Mesodermal cell (in vitro differentiated cells): ENCODE measurements around the gene C5orf63.

Experiments
- H3K27ac ChIP-seq: 2 replicates; pipeline ENCODE4 v1.7.0; 2013; ENCODE audit warnings: mild to moderate bottlenecking, low read depth, low read length, moderate library complexity; ENCODE audit not compliant: severe bottlenecking
- H3K36me3 ChIP-seq: 2 replicates; pipeline ENCODE4 v1.7.1; 2013; ENCODE audit warnings: mild to moderate bottlenecking, low read length, moderate library complexity; ENCODE audit not compliant: control insufficient read depth, insufficient read depth
- H3K4me1 ChIP-seq: one replicate; pipeline ENCODE4 v1.7.1; 2013; ENCODE audit warnings: mild to moderate bottlenecking, low read length; ENCODE audit not compliant: insufficient read depth, control insufficient read depth, poor library complexity, severe bottlenecking
- H3K4me3 ChIP-seq: 2 replicates; pipeline ENCODE4 v1.7.0; 2013; ENCODE audit warnings: low read length, control low read depth, mild to moderate bottlenecking; ENCODE audit not compliant: insufficient read depth, poor library complexity, severe bottlenecking; ENCODE audit errors: extremely low read depth
- H3K9me3 ChIP-seq: 2 replicates; pipeline ENCODE4 v1.7.1; 2013; ENCODE audit warnings: mild to moderate bottlenecking, low read length, moderate library complexity; ENCODE audit not compliant: control insufficient read depth
- WGBS, 2 experiments: methylation state at CpG; one replicate each; pipeline ENCODE4 v1.1.5; 2013; ENCODE audit warnings: missing lambda C conversion rate in 2 of 2; ENCODE audit not compliant: insufficient coverage in 2 of 2; 5-methylcytosine and 5-hydroxymethylcytosine counted together

C5orf63 gene

GRCh38 chr5:127074466-127074865, 1.2 kb upstream of the C5orf63 start:
- Histone ChIP-seq H3K4me3 (no peak overlapping the region), H3K27ac (no peak overlapping the region), H3K9me3 (no peaks in the 10 kb centered on the region), H3K4me1 (peaks cover 8% of the 10 kb centered on the region), H3K36me3 (no peaks in the 10 kb centered on the region)
- 95% methylated on average over 3 of the region's 3 CpGs; no CpG with 5 or more reads in 1 of the 2 experiments for WGBS, 2 experiments

GRCh38 chr5:127070243-127070642, 3.1 kb downstream of the C5orf63 start:
- H3K4me3 ChIP-seq = no peak overlapping the region
- no CpG with 5 or more reads among the region's 2 CpGs for WGBS, 2 experiments
- H3K9me3 ChIP-seq = no peaks in the 10 kb centered on the region
- H3K36me3 ChIP-seq = no peaks in the 10 kb centered on the region
- no peak overlapping the region for H3K27ac ChIP-seq
- H3K4me1 ChIP-seq = no peaks in the 10 kb centered on the region

GRCh38 chr5:127068493-127069214, 4.6 kb downstream of the C5orf63 start:
- no peaks in the 10 kb centered on the region for H3K9me3 ChIP-seq
- no peaks in the 10 kb centered on the region for H3K36me3 ChIP-seq
- 100% methylated on average over 1 of the region's 2 CpGs for WGBS, 2 experiments
- no peak overlapping the region for H3K27ac ChIP-seq
- no peak overlapping the region for H3K4me3 ChIP-seq
- H3K4me1 ChIP-seq = no peaks in the 10 kb centered on the region

- Histone ChIP-seq H3K9me3 (no peaks in the 10 kb centered on the region), H3K4me1 (no peaks in the 10 kb centered on the region), H3K27ac (no peak overlapping the region), H3K36me3 (no peaks in the 10 kb centered on the region), H3K4me3 (no peak overlapping the region)
Observed at GRCh38 chr5:127066721-127067120, 6.6 kb downstream of the C5orf63 start.

GRCh38 chr5:127064253-127064840, 9.0 kb downstream of the C5orf63 start:
- H3K27ac ChIP-seq = no peak overlapping the region
- no peaks in the 10 kb centered on the region for H3K4me1 ChIP-seq
- 87 to 90% methylated on average over 3 of the region's 4 CpGs for WGBS, 2 experiments
- no peak overlapping the region for H3K4me3 ChIP-seq
- no peaks in the 10 kb centered on the region for H3K9me3 ChIP-seq
- no peaks in the 10 kb centered on the region for H3K36me3 ChIP-seq

- no peak overlapping the region for H3K4me3 ChIP-seq
- WGBS, 2 experiments = 83% methylated on average over 2 of the region's 2 CpGs
- H3K4me1 ChIP-seq = no peaks in the 10 kb centered on the region
- H3K36me3 ChIP-seq = no peaks in the 10 kb centered on the region
- no peaks in the 10 kb centered on the region for H3K9me3 ChIP-seq
- H3K27ac ChIP-seq = no peak overlapping the region
Observed at GRCh38 chr5:127063257-127063913, 9.9 kb downstream of the C5orf63 start.

- H3K9me3 ChIP-seq = no peaks in the 10 kb centered on the region
- H3K36me3 ChIP-seq = no peaks in the 10 kb centered on the region
- WGBS, 2 experiments = 80% methylated on average over 1 of the region's 1 CpG; no CpG with 5 or more reads in 1 of the 2 experiments
- H3K4me1 ChIP-seq = no peaks in the 10 kb centered on the region
- H3K27ac ChIP-seq = no peak overlapping the region
- no peak overlapping the region for H3K4me3 ChIP-seq
Observed at GRCh38 chr5:127061956-127062355, 11.3 kb downstream of the C5orf63 start.

- H3K9me3 ChIP-seq = no peaks in the 10 kb centered on the region
- no peak overlapping the region for H3K4me3 ChIP-seq
- no CpG with 5 or more reads among the region's 1 CpG for WGBS, 2 experiments
Observed at GRCh38 chr5:127061537-127061936, 11.8 kb downstream of the C5orf63 start.

GRCh38 chr5:127060470-127060985, 12.8 kb downstream of the C5orf63 start:
- Histone ChIP-seq H3K4me3 (no peak overlapping the region), H3K36me3 (no peaks in the 10 kb centered on the region), H3K4me1 (no peaks in the 10 kb centered on the region), H3K27ac (no peak overlapping the region), H3K9me3 (no peaks in the 10 kb centered on the region)
- 80% methylated on average over 1 of the region's 1 CpG for WGBS, 2 experiments

More at GRCh38 chr5:127061537-127061936, 11.8 kb downstream of the C5orf63 start:
- Histone ChIP-seq H3K27ac (no peak overlapping the region), H3K36me3 (no peaks in the 10 kb centered on the region), H3K4me1 (no peaks in the 10 kb centered on the region)

- Histone ChIP-seq H3K27ac (no peak overlapping the region), H3K9me3 (no peaks in the 10 kb centered on the region), H3K4me3 (no peak overlapping the region), H3K4me1 (no peaks in the 10 kb centered on the region), H3K36me3 (no peaks in the 10 kb centered on the region)
- WGBS, 2 experiments = 80 to 85% methylated on average over 1 to 2 of the region's 2 CpGs
Observed at GRCh38 chr5:127056896-127057295, 16.4 kb downstream of the C5orf63 start.
